Measurements from ENCODE around the gene LSM11.

LSM11 gene

DNA sequence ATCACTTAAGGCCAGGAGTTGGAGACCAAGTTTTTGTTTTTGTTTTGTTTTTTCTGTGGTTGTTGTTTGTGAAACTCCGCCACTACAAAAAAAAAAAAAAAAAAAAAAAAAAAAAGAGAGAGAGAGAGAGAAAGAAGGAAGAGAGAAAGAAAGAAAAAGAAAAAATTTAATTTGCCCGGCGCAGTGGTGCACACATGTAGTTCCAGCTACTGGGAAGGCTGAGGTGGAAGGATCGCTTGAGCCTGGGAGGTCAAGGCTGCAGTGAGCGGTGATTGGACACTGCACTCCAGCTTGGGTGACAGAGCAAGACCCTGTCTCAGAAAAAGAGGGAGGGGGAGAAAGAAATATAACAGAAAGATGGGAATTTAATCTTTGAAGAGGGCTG is 11.4 kb upstream of the LSM11 start:
- DNase-seq: no peak
- intact Hi-C loops (cut with DNase I): loop anchor here (10.0 kb wide), 1 partner anchor 587 kb away; the partner anchor contains the start of gene MED7

GRCh38 chr5:157732596-157733262 is 10.8 kb upstream of the LSM11 start:
- intact Hi-C loops (cut with DNase I): loop anchor here (10.0 kb wide), 1 partner anchor 588 kb away; the partner anchor contains the start of gene MED7
- DNase-seq: no peak

DNA sequence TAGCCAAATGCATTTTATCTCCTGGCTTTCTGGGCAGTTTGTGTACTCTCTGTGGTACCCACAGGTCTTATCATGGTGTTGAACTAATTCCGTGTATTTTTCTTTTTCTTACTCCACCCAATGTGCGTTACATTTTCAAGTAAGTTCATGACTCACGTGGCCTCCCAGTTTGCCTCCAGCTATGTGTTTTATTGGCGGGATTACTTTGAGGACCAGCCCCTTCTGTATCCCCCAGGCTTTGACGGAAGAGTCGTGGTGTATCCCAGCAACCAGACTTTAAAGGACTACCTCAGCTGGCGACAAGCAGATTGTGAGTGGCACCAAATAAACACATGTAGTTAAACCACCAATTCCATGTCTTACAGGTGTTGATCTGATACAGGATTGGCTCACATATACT is 9.1 kb upstream of the LSM11 start:
- no peak for DNase-seq
- intact Hi-C loops (cut with DNase I): loop anchor here (10.0 kb wide), 1 partner anchor 590 kb away; the partner anchor contains the start of gene MED7

DNA sequence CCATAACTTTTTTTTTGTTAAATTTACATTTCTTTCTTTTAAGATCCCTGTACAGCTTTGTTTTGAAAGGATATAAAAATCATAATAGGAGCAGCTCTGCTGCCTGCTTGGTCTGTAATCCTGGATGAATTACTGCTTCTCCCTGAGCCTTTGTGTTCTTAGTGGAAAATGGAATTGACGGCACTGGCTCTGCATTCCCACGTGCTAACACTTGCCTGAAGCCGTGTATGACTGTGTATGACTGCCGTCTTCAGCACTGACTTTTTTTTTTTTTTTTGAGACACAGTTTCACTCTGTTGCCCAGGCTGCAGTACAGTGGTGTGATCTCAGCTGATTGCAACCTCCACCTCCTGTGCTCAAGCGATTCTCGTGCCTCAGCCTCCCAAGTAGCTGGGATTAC is 7.5 kb upstream of the LSM11 start:
- no peak for DNase-seq
- intact Hi-C loops (cut with DNase I): loop anchor here (10.0 kb wide), 1 partner anchor 591 kb away; the partner anchor contains the start of gene MED7

- DNase-seq: no peak
- intact Hi-C loops (cut with DNase I): loop anchor here (10.0 kb wide), 1 partner anchor 595 kb away; the partner anchor contains the start of gene MED7
Observed at GRCh38 chr5:157739388-157740228, 3.9 kb upstream of the LSM11 start.

GRCh38 chr5:157740229-157740610 is 3.3 kb upstream of the LSM11 start:
- no peak for DNase-seq
- intact Hi-C loops (cut with DNase I): no loop called here

GRCh38 chr5:157741131-157741530 is 2.4 kb upstream of the LSM11 start:
- no peak for DNase-seq
- intact Hi-C loops (cut with DNase I): no loop called here

- intact Hi-C loops (cut with DNase I): no loop called here
- peak in 4 of 10 donors; percentile 6 to 87 (median 18) for DNase-seq
Observed at GRCh38 chr5:157744051-157745011, 819 bp downstream of the LSM11 start.

DNA sequence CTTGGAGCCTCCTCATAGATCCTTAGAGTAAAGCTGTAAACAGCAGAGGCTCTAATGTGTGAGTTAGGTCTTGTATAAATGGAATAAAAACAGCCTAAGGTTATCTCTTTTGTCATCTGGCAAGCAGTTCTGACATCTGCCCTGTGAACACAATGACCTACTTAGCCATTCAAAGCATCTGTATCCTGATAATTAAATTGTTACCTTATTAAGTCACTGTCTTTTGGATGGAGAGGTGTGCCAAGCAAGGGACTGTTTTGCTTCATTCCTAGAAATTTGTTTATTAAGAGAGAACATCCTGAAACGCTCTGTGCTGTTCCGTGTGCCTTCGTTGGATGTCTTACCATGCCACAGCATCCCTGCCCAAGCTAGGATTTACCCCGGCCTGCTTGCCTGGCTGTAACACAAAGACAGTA is 1.5 kb downstream of the LSM11 start:
- DNase-seq: no peak
- intact Hi-C loops (cut with DNase I): no loop called here

DNA sequence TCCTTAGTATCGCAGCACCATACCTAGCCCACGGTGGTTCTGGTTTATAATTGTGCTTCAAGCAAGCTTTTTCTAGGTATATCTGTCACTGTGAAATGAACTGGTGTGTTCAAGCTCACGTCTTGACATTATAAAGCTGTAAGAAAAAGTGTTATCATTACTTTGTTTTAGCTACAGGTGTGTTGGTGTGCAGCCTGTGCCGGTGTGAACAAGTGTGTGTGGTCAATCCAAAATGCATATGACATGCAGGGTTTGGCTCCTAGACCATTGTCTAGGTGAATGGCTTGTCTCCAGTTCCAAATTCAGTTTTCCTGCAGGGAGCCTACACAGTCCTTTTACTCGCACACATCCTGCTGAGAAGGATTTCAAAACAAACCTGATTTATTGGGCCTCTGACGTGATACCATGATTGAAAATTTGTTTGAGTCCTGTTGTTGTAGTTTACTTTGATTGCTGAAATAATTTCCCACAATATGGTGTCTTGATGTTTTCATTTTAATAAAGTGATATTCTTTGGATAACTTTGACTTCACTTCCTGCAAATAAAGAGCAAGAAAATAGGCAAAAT is 3.7 kb downstream of the LSM11 start:
- intact Hi-C loops (cut with DNase I): no loop called here
- DNase-seq: no peak

DNA sequence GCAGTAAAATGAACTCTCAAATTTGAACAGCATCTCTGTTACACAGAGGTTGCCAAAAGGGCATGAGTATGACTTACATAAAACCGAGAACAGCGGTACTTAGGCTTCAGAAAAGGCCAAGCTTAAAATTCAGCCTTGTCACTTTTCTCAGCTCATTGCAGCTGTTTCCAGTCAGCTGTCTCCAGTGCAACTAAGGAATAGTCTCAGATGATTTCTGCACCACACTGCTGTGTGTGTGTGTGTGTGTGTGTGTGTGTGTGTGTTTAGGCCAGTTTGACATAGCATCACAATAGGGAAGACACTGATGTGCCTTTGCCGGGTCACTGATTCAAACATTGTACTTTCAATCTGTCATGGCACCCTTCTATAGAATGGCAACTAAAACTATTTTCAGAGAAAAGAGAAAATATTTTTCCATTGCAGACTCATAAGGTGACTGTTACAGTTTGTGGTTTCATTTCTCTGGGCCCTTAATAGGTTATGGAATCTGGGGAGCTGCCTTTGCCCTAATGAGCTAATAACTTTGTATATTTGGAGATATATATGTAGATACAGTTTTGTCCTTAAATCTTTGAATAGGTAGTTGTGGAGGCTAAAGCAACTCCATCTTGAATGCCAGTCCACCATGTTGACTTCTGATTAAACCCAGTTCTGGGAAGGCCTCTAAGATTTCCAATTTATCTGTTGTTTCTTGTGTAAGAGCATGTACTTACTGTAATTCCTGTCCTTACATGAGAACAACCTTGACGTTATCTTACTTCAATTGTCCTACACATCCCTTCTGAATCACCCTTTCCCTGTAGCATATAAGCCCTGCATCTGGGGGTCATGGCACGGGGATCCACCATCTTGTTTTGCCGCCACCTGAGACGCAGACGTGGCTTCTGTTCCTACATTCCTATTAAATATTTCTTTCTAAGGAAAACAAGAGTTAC is 4.5 kb downstream of the LSM11 start:
- intact Hi-C loops (cut with DNase I): no loop called here
- no peak for DNase-seq

DNA sequence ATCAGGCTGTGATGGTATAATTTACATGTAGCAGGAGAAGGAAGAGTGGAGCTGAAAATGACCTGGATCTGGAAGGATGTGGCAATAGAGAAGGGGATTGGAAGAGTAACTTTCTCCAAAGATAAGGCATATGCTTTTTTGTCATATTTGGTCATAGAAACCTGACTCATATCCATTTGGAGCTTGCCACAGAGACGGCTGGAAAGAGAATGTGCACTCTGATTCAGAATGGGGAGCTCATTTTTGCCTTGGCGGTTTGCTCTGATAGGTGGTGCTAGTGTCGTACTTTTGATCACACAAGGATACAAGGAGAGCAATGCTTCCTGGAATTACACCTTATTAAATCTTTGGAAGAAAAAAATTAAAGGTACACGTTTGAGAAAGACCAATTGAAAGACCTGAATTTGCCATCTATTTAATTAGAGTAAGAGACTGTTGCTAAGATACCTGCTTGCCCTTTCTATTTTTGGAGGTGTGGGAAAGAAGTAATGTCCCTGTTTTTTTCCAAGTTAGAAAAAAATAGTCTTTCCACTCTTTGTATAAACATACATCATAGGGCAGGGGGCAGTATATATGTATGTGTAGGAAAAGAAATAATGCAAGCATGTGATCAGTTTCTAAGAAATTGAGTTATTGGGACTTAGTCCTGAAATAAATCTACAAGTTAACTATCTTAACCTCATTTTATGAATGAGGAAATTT is 5.4 kb downstream of the LSM11 start:
- intact Hi-C loops (cut with DNase I): no loop called here
- peak in 1 of 10 donors; percentile 15 for DNase-seq

DNA sequence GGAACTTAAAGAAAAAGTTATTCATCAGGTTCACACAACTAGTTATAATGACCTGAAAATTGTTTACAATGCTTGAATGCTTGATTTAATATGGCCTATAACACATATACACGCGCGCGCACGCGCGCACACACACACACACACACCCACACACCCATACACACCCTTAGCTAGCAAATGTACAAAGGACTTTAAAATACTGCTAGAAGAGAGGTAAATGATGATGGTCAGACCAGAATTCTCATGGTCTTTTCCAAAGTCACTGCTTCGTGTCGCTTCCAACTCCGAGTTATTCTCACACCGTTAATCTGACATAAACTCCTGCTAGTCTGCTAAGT is 5.9 kb downstream of the LSM11 start:
- intact Hi-C loops (cut with DNase I): no loop called here
- no peak for DNase-seq

- intact Hi-C loops (cut with DNase I): no loop called here
- DNase-seq: no peak
Observed at GRCh38 chr5:157750320-157750719, 6.8 kb downstream of the LSM11 start.

GRCh38 chr5:157756122-157756521 is 12.6 kb downstream of the LSM11 start:
- no peak for DNase-seq
- intact Hi-C loops (cut with DNase I): no loop called here

DNA sequence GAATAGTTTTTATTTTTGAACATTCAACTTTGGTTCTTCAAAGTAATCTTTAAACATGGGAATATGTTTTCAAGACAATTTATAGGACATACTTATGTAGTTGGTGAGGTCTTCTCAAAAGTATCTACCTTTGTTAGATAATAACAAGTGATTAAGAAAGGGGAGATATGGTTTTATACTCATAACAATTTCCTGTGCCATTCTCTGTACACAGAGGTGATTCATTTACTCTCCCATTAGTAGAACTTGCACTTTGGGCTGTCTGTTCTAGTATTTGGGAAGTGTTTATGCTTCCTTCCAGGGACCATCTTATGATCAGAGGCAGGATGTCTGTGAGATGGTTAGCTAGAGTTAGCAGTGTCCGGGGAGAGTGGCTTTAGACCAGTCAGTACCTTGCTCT is 15.2 kb downstream of the LSM11 start:
- intact Hi-C loops (cut with DNase I): no loop called here
- no peak for DNase-seq

DNA sequence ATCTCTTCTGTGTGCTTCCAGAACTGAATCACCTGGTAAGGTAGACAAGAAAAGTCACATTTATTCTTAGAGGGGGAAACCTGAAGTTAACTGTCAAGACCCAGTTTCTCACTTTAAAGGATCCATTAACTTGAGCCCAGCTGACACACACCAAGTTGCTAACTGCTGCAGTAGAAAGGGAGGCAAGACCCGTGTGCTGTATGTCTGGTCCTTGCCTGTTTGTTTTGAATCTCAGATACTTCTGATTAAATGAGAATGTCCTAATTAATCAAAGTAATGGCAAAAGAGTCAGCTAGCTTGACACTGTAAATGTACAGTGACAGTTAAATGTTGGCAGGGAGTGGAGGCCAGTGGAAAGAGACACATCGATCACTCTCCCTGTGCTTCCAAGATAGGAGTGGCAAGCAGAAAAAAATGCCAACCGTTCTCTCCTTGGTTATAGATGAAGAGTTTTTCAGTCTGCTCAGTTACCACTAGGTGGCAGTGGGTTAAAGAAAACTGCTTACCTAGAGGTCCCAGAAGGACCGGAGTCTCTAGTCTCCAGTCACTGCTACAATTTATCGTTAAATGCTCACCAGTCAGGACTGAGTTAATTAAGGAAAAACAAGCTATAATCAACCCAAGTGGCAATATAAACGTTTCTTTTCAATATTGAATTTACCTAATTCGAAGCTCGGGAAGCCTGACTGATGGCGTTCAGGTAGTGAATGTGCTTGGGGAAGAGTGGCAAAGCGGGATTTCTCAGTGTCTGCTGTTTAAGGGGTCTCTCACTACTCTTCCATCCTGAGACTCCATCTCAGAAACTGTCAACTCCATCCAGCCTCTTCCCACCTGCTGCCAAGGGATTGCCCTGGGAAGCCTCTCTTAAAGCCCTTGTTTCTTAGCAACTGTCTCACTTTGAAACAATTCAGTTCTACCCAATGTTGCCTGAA is 18.4 kb downstream of the LSM11 start:
- DNase-seq: no peak
- intact Hi-C loops (cut with DNase I): loop anchor here (2.0 kb wide), 1 partner anchor 1345 kb away; no protein-coding TSS in a partner anchor

Measured in posterior cingulate gyrus (tissue), 11 donors.